Thoracic aorta (tissue), 2 donors: ENCODE data around the gene OSBPL3. TPM values are rescaled to one million over a fixed set of nuclear protein-coding genes. Genes with fewer than 3 reads are reported as not detected.
"Not testable (repeated sequence)": the region's sequence is repeated elsewhere in the genome, so short reads cannot be mapped to it uniquely, and the experiment has no call there.

Experiments used
- ATAC-seq: fragments of 150-250 bp; one replicate; pipeline ENCODE4 v1.8.0; 2017; ENCODE audit warnings: low read depth; ENCODE audit not compliant: insufficient number of reproducible peaks, low FRiP score
- DNase-seq: peaks from one replicate; pipeline ENCODE4 v3.0.0-alpha.2; 2020; ENCODE audit warnings: low spot score
- H3K27ac ChIP-seq, 2 donors: fragments of 200-600 bp; sonication (generic); 1 replicate in 1 of 2; 2 replicates in 1 of 2; pipeline ENCODE4 v1.5.1; 2016; ENCODE audit warnings: mild to moderate bottlenecking in 2 of 2, moderate library complexity in 2 of 2
- H3K27me3 ChIP-seq: fragments of 200-600 bp; sonication (generic); replicated peaks from 2 replicates; pipeline ENCODE4 v1.6.0; 2016; ENCODE audit warnings: mild to moderate bottlenecking; ENCODE audit not compliant: insufficient read depth
- H3K36me3 ChIP-seq: fragments of 200-600 bp; sonication (generic); one replicate; pipeline ENCODE4 v1.5.1; 2016
- H3K4me1 ChIP-seq, 2 donors: fragments of 200-600 bp; sonication (generic); 1 replicate in 1 of 2; 2 replicates in 1 of 2; pipeline versions ENCODE4 v1.5.1 to v1.6.0; 2016; ENCODE audit warnings: low read depth in 2 of 2, mild to moderate bottlenecking in 1 of 2; ENCODE audit not compliant: control insufficient read depth in 1 of 2
- H3K4me3 ChIP-seq: fragments of 200-600 bp; sonication (generic); 2 replicates; pipeline ENCODE4 v1.5.1; 2016; ENCODE audit warnings: mild to moderate bottlenecking
- H3K9me3 ChIP-seq: fragments of 200-600 bp; sonication (generic); 2 replicates; pipeline ENCODE4 v1.5.1; 2016
- CTCF ChIP-seq: fragments of 200-600 bp; sonication (generic); IDR thresholded peaks from one replicate; pipeline ENCODE4 v1.5.1; 2019; ENCODE audit warnings: antibody characterized with exemption
- total RNA-seq, 2 donors: library from RNA; depleted of rRNA; stranded (reverse); fragments of >200 nt; gene quantifications; one replicate each; pipeline versions ENCODE4 v1.1.0 to v1.2.3, GENCODE V29; 2016

OSBPL3 gene
- total RNA-seq, 2 donors from 2014 or later: 5.5 to 7.9 TPM

- H3K9me3 ChIP-seq: no peaks in the 10 kb centered on the region
- H3K27me3 ChIP-seq: no peaks in the 10 kb centered on the region
- ATAC-seq (no peak), DNase-seq (no peak)
- H3K27ac ChIP-seq: no peak overlapping the region
- no peaks in the 10 kb centered on the region for H3K4me1 ChIP-seq
- no peak overlapping the region for H3K4me3 ChIP-seq
- TF ChIP-seq CTCF: no peak
- H3K36me3 ChIP-seq: no peaks in the 10 kb centered on the region
These were observed 181.7 kb downstream of the OSBPL3 start for GRCh38 chr7:24798261-24798660.

DNA sequence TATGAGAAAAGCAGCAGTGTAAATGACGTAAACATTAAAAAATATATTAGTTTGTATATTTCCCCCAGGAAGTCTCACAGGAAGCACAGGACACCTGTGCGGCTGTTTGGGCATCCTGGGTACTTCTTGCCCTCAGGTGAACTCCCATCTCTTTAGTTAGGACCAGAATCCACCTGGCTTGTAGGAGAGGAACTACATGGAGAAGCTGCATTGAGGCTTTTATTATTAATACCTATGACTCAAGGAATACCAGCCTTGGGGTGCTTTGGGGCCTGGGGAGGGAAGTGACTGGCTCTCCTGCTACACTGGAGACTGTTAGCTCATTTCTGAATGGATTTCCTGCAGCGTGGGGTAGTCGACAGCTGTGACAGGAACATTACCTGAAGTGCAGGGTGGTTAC lies 182.7 kb downstream of the OSBPL3 start:
- no peaks in the 10 kb centered on the region for H3K4me1 ChIP-seq
- no peaks in the 10 kb centered on the region for H3K9me3 ChIP-seq
- no peak for TF ChIP-seq CTCF
- no peak overlapping the region for H3K27ac ChIP-seq
- no peak overlapping the region for H3K4me3 ChIP-seq
- no peak for ATAC-seq
- DNase-seq: no peak
- no peaks in the 10 kb centered on the region for H3K36me3 ChIP-seq
- H3K27me3 ChIP-seq: no peaks in the 10 kb centered on the region

DNA sequence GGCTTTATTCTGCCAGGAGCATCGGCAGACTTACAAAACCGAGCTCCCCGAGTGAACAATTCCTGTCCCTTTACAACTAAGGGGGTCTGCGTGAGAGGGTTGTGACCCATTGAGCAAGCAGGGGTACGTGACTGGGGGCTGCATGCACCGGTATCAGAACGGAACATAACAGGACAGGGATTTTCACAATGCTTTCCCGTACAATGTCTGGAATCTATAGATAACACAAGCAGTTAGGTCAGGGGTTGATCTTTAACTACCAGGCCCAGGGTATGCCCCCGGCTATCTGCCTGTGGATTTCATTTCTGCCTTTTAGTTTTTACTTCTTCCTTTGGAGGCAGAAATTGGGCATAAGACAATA lies 184.6 kb downstream of the OSBPL3 start:
- DNase-seq: no peak
- no peak for ATAC-seq
- Histone ChIP-seq H3K27ac (no peak overlapping the region), H3K9me3 (no peaks in the 10 kb centered on the region), H3K4me3 (no peak overlapping the region), H3K4me1 (no peaks in the 10 kb centered on the region), H3K36me3 (no peaks in the 10 kb centered on the region), H3K27me3 (no peaks in the 10 kb centered on the region)
- TF ChIP-seq CTCF: no peak

GRCh38 chr7:24794751-24795406 lies 185.1 kb downstream of the OSBPL3 start:
- H3K27me3 ChIP-seq, H3K27ac ChIP-seq, H3K9me3 ChIP-seq, H3K4me1 ChIP-seq, ATAC-seq, DNase-seq, H3K4me3 ChIP-seq, H3K36me3 ChIP-seq: not testable (repeated sequence)

DNA sequence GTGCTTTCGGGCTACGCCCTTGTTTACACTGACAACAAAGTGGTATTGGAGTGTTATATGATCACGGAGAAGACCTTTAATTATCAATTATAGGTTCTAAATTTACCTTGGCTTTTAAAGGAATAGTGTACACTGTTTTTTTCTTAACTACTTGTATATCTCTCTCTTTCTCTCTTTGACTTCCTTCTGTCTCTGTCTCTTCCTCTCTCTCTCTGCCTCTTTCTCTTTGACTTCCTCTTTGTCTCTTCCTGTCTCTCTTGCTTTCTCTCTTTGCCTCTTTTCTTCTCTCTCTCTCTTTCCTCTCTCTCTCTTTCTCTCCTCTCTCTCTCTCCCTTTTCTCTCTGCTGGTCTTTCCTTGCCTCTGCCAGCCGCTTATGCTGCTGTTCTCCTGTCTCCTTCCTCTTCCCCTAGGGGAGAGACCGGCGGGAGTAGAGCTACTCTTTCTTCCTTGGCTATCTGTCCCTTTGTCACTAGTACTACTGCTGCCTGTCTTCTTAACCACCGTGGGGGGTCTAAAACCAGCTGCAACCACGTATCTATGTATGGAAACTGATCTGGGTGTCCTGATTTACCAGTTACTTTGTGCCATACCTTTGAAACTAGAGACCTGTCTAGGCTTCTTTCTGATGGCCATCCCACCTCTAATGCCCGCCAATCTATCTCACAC lies 185.9 kb downstream of the OSBPL3 start:
- DNase-seq: no peak
- H3K36me3 ChIP-seq: no peaks in the 10 kb centered on the region

More for the DNA sequence above, 185.9 kb downstream of the OSBPL3 start:
- no peak overlapping the region for H3K27ac ChIP-seq
- H3K4me3 ChIP-seq: no peak overlapping the region
- no peaks in the 10 kb centered on the region for H3K27me3 ChIP-seq
- ATAC-seq: no peak
- H3K4me1 ChIP-seq: no peaks in the 10 kb centered on the region
- no peaks in the 10 kb centered on the region for H3K9me3 ChIP-seq
- no peak for TF ChIP-seq CTCF
